HepG2 (cell line): ENCODE measurements around the gene FUT3. TPM values are rescaled to one million over a fixed set of nuclear protein-coding genes. Genes with fewer than 3 reads are reported as not detected.

Experiments used
- HNRNPL ChIP-seq: fragments of 200-400 bp; formaldehyde crosslinking; IDR thresholded peaks from 2 replicates; pipeline ENCODE4 v1.6.1; 2017; ENCODE audit warnings: mild to moderate bottlenecking, low read depth, low read length
- MZF1 ChIP-seq: sonication (generic); formaldehyde crosslinking; IDR thresholded peaks from 2 replicates; pipeline ENCODE4 v1.8.1; 2023; ENCODE audit warnings: mild to moderate bottlenecking, missing genetic modification reagents, borderline replicate concordance
- NR2F6 ChIP-seq, 2 experiments: IDR thresholded peaks; 2 replicates each; pipeline ENCODE4 v1.6.1; 2016; ENCODE audit warnings: antibody characterized with exemption in 1 of 2, mild to moderate bottlenecking in 1 of 2
- RARA ChIP-seq: IDR thresholded peaks from 2 replicates; pipeline ENCODE4 v1.6.1; 2016; ENCODE audit warnings: missing genetic modification reagents, missing compliant biosample characterization
- TFE3 ChIP-seq: IDR thresholded peaks from 2 replicates; pipeline ENCODE4 v1.6.1; 2016
- polyA plus RNA-seq, 8 experiments: library from polyadenylated mRNA; depleted of rRNA in 3 of 8; stranded (reverse) in 7 of 8; unstranded in 1 of 8; fragments of >200 nt; fragmentation: Illumina TruSeq in 4 of 8; extraction: Trizol in 4 of 8; gene quantifications; 2 replicates each; pipeline versions ENCODE4 v1.2.1 to v1.2.3, GENCODE V29; 2011 to 2016; ENCODE audit warnings: low read depth in 4 of 8, missing spikeins in 1 of 8, mixed read lengths in 1 of 8; ENCODE audit not compliant: insufficient read depth in 1 of 8
- total RNA-seq, 5 experiments: library from RNA; depleted of rRNA; stranded (reverse); fragments of >200 nt; fragmentation: Illumina TruSeq; extraction: Trizol; gene quantifications; 2 replicates each; pipeline ENCODE4 v1.2.3, GENCODE V29; 2016; ENCODE audit warnings: low read depth in 1 of 5
- TF ChIP-seq, protein P1 (sequence below): sonication (generic); formaldehyde crosslinking; IDR thresholded peaks from 2 replicates; pipeline ENCODE4 v1.5.0; 2020; ENCODE audit warnings: mild to moderate bottlenecking, missing genetic modification reagents
- TF ChIP-seq, protein P2 (sequence below): sonication (generic); formaldehyde crosslinking; IDR thresholded peaks from 2 replicates; pipeline ENCODE4 v1.4.0; 2020; ENCODE audit warnings: mild to moderate bottlenecking, missing genetic modification reagents
- TF ChIP-seq, protein P3 (sequence below): sonication (generic); formaldehyde crosslinking; conservative IDR thresholded peaks from 2 replicates; pipeline ENCODE4 v1.8.0; 2022; ENCODE audit warnings: mild to moderate bottlenecking, moderate library complexity, missing genetic modification reagents
- TF ChIP-seq, protein P4 (sequence below): sonication (generic); formaldehyde crosslinking; IDR thresholded peaks from 2 replicates; pipeline ENCODE4 v1.4.0; 2020; ENCODE audit warnings: mild to moderate bottlenecking, missing genetic modification reagents, borderline replicate concordance
- TF ChIP-seq, protein P5 (sequence below): sonication (generic); formaldehyde crosslinking; IDR thresholded peaks from 2 replicates; pipeline ENCODE4 v1.8.0; 2023; ENCODE audit warnings: mild to moderate bottlenecking, missing genetic modification reagents

FUT3 gene
- total and polyA plus RNA-seq, 2 of the 13 experiments (the other 11 are each of a cell fraction or from before 2014, with no cell fraction given) = 0.53 to 1.1 TPM

GRCh38 chr19:5826531-5827341 lies 24.5 kb downstream of the FUT3 start (continued):
- TF ChIP-seq, protein P1, sequence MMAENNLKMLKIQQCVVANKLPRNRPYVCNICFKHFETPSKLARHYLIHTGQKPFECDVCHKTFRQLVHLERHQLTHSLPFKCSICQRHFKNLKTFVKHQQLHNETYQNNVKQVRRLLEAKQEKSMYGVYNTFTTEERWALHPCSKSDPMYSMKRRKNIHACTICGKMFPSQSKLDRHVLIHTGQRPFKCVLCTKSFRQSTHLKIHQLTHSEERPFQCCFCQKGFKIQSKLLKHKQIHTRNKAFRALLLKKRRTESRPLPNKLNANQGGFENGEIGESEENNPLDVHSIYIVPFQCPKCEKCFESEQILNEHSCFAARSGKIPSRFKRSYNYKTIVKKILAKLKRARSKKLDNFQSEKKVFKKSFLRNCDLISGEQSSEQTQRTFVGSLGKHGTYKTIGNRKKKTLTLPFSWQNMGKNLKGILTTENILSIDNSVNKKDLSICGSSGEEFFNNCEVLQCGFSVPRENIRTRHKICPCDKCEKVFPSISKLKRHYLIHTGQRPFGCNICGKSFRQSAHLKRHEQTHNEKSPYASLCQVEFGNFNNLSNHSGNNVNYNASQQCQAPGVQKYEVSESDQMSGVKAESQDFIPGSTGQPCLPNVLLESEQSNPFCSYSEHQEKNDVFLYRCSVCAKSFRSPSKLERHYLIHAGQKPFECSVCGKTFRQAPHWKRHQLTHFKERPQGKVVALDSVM = peak; percentile 62
- TF ChIP-seq NR2F6 (IDR thresholded peaks at IDR 0.05) (peak; percentile 67), NR2F6 (CRISPR knock-in tag; IDR thresholded peaks at IDR 0.05) (peak; percentile 88), HNRNPL (peak; percentile 86), MZF1 (0 out of 2 replicates have a peak, but pooled peaks have one; percentile 18), TFE3 (peak; percentile 84), RARA (CRISPR knock-in tag) (peak; percentile 71)
- TF ChIP-seq, protein P2, sequence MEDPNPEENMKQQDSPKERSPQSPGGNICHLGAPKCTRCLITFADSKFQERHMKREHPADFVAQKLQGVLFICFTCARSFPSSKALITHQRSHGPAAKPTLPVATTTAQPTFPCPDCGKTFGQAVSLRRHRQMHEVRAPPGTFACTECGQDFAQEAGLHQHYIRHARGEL (CRISPR knock-in tag) = no peak
- TF ChIP-seq, protein P3, sequence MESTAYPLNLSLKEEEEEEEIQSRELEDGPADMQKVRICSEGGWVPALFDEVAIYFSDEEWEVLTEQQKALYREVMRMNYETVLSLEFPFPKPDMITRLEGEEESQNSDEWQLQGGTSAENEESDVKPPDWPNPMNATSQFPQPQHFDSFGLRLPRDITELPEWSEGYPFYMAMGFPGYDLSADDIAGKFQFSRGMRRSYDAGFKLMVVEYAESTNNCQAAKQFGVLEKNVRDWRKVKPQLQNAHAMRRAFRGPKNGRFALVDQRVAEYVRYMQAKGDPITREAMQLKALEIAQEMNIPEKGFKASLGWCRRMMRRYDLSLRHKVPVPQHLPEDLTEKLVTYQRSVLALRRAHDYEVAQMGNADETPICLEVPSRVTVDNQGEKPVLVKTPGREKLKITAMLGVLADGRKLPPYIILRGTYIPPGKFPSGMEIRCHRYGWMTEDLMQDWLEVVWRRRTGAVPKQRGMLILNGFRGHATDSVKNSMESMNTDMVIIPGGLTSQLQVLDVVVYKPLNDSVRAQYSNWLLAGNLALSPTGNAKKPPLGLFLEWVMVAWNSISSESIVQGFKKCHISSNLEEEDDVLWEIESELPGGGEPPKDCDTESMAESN (CRISPR knock-in tag) = peak; percentile 35
- TF ChIP-seq, protein P4, sequence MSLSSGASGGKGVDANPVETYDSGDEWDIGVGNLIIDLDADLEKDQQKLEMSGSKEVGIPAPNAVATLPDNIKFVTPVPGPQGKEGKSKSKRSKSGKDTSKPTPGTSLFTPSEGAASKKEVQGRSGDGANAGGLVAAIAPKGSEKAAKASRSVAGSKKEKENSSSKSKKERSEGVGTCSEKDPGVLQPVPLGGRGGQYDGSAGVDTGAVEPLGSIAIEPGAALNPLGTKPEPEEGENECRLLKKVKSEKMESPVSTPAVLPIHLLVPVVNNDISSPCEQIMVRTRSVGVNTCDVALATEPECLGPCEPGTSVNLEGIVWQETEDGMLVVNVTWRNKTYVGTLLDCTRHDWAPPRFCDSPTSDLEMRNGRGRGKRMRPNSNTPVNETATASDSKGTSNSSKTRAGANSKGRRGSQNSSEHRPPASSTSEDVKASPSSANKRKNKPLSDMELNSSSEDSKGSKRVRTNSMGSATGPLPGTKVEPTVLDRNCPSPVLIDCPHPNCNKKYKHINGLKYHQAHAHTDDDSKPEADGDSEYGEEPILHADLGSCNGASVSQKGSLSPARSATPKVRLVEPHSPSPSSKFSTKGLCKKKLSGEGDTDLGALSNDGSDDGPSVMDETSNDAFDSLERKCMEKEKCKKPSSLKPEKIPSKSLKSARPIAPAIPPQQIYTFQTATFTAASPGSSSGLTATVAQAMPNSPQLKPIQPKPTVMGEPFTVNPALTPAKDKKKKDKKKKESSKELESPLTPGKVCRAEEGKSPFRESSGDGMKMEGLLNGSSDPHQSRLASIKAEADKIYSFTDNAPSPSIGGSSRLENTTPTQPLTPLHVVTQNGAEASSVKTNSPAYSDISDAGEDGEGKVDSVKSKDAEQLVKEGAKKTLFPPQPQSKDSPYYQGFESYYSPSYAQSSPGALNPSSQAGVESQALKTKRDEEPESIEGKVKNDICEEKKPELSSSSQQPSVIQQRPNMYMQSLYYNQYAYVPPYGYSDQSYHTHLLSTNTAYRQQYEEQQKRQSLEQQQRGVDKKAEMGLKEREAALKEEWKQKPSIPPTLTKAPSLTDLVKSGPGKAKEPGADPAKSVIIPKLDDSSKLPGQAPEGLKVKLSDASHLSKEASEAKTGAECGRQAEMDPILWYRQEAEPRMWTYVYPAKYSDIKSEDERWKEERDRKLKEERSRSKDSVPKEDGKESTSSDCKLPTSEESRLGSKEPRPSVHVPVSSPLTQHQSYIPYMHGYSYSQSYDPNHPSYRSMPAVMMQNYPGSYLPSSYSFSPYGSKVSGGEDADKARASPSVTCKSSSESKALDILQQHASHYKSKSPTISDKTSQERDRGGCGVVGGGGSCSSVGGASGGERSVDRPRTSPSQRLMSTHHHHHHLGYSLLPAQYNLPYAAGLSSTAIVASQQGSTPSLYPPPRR = peak; percentile 67; the same call in 1 of the 2 replicates
- TF ChIP-seq, protein P5, sequence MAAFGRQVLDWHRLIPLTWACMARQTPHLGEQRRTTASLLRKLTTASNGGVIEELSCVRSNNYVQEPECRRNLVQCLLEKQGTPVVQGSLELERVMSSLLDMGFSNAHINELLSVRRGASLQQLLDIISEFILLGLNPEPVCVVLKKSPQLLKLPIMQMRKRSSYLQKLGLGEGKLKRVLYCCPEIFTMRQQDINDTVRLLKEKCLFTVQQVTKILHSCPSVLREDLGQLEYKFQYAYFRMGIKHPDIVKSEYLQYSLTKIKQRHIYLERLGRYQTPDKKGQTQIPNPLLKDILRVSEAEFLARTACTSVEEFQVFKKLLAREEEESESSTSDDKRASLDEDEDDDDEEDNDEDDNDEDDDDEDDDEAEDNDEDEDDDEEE (CRISPR knock-in tag) = no peak
